ENCODE measurements around the gene ALG6.

The ALG6 gene

DNA sequence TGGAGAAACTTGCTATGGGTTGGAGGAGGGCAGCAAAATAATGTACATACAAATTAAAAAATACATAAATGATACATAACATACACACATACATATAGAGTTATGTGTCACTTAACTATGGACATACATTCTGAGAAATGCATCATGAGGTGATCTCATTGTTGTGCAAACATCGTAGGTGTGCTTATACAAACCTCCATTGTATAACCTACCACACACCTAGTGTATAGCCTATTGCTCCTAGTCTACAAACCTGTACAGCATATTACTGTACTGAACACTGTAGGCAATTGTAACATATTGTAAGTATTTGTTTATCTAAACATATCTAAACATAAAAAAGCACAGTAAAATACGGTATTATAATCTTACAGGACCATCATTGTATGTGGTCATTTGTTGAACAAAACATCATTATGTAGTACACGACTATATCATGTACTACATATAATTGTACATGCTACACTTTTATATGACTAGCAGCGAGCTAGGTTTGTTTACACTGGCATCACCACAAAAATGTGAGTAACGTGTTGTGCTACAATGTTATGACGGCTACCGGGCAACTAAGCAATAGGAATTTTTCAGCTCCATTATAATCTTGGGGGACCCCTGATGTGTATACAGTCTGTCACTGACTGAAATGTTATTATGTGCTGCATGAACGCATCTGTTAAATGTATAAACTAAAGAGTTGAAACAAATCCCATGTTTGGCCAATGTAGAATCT is 120.1 kb downstream of the ALG6 start:
- DNase-seq (ENCODE audit: insufficient read length, low spot score): no peak
- peak; percentile 32 for FAIRE-seq
- TF ChIP-seq CTCF (IDR thresholded peaks at IDR 0.05; ENCODE audit: insufficient read depth, missing control alignments): no peak

Data from D721Med (cell line).